Measurements from ENCODE around the gene LPXN.
"Not testable (repeated sequence)": the region's sequence is repeated elsewhere in the genome, so short reads cannot be mapped to it uniquely, and the experiment has no call there.

LPXN gene

GRCh38 chr11:58572906-58573305 lies 2.8 kb downstream of the LPXN start:
- not testable (repeated sequence) for H3K27me3 Mint-ChIP-seq, ATAC-seq, H3K9me3 Mint-ChIP-seq
- Mint-ChIP-seq H3K4me3 (peak overlapping the region; percentile 90), H3K27ac (peak overlapping the region; percentile 100), H3K4me1 (peaks cover 77% of the 10 kb centered on the region), H3K36me3 (ENCODE audit: low read depth) (peaks cover 58% of the 10 kb centered on the region)
- DNase-seq, result peak; percentile 22

DNA sequence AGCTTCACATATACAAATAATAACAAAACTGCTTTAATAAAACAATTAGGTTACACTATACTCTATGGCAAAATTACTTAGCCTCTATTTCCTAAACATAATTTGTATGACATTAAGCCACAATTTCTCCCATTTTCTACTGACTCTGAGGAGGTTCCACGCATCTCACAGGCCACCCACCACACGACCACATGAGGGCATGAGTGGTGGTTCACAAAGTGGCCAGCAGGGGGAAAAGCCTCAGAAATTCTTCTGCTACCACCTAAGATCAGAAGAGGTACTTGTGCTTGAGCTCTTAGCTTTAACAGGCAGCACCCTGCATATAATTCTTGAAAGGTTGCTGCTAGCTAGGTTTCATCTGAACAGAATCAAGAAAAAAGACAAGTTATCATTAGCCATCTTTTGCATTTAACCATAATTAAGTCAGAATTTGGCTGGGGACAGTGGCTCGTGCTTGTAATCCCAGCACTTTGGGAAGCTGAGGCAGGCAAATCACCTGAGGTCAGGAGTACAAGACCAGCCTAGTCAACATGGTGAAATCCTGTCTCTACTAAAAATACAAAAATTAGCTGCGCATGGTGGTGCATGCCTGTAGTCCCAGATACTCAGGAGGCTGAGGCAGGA lies 7.7 kb downstream of the LPXN start:
- H3K36me3 Mint-ChIP-seq (ENCODE audit: low read depth), result peaks cover 60% of the 10 kb centered on the region
- H3K4me1 Mint-ChIP-seq, result peaks cover 74% of the 10 kb centered on the region
- H3K4me3 Mint-ChIP-seq, result peak overlapping the region; percentile 63
- no peaks in the 10 kb centered on the region for H3K27me3 Mint-ChIP-seq
- peak overlapping the region; percentile 75 for H3K27ac Mint-ChIP-seq
- DNase-seq, result peak; percentile 78
- peak; percentile 95 for ATAC-seq
- no peaks in the 10 kb centered on the region for H3K9me3 Mint-ChIP-seq

DNA sequence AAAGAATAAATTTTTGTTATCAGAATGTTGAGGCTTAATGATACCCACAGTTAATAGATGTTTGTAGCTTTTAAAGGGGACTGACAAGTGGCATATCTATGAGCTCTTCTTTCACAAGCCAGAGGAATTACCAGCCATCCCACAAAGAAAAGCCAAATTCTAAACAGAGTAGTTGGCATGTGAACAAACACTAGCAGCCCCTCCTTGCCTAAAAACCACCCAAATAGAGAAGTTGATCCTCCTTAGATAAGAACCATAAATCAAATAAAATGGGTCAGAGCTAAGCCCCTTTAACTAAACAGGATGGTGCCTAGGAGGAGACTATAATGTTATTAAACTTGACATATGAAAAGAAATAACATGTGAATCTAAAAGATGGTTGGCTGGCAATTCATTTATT lies 11.4 kb downstream of the LPXN start:
- no peak for DNase-seq
- peaks cover 73% of the 10 kb centered on the region for H3K4me1 Mint-ChIP-seq
- no peaks in the 10 kb centered on the region for H3K27me3 Mint-ChIP-seq
- no peak overlapping the region for H3K4me3 Mint-ChIP-seq
- no peak for ATAC-seq
- H3K36me3 Mint-ChIP-seq (ENCODE audit: low read depth), result peaks cover 57% of the 10 kb centered on the region
- no peaks in the 10 kb centered on the region for H3K9me3 Mint-ChIP-seq
- peak overlapping the region; percentile 39 for H3K27ac Mint-ChIP-seq

DNA sequence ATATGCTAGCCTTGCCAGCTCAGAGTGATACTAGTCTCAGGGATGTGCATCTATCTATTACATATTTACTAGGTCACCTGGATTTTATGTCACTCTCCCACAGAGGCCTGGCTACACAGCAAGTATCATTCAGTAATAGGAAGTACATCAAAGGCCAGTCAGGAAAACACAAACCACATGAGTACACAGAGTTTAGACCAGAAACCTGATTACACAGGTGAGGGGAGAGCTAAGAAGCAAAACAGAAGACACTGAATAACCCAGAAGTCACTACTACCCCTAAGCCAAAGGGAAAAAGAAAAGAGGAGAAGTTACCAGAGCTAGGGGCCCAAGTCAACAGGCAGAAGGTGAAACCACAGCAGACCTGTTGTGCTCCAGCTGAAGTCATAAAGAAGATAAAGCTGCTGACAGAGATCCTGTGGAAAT lies 13.3 kb downstream of the LPXN start:
- Mint-ChIP-seq H3K4me3 (no peak overlapping the region), H3K4me1 (peaks cover 62% of the 10 kb centered on the region), H3K9me3 (no peaks in the 10 kb centered on the region), H3K36me3 (ENCODE audit: low read depth) (peaks cover 49% of the 10 kb centered on the region), H3K27me3 (no peaks in the 10 kb centered on the region), H3K27ac (peak overlapping the region; percentile 78)
- ATAC-seq (peak; percentile 40), DNase-seq (no peak)

GRCh38 chr11:58561394-58562098 lies 14.1 kb downstream of the LPXN start:
- Mint-ChIP-seq H3K27ac (no peak overlapping the region), H3K4me3 (no peak overlapping the region), H3K36me3 (ENCODE audit: low read depth) (peaks cover 53% of the 10 kb centered on the region), H3K4me1 (peaks cover 67% of the 10 kb centered on the region), H3K27me3 (no peaks in the 10 kb centered on the region), H3K9me3 (no peaks in the 10 kb centered on the region)
- DNase-seq (no peak), ATAC-seq (no peak)

GRCh38 chr11:58560842-58561241 lies 14.8 kb downstream of the LPXN start:
- H3K27me3 Mint-ChIP-seq, result no peaks in the 10 kb centered on the region
- H3K4me1 Mint-ChIP-seq, result peaks cover 64% of the 10 kb centered on the region
- no peaks in the 10 kb centered on the region for H3K9me3 Mint-ChIP-seq
- H3K36me3 Mint-ChIP-seq (ENCODE audit: low read depth), result peaks cover 54% of the 10 kb centered on the region
- no peak overlapping the region for H3K4me3 Mint-ChIP-seq
- no peak overlapping the region for H3K27ac Mint-ChIP-seq
- no peak for ATAC-seq
- no peak for DNase-seq

- H3K36me3 Mint-ChIP-seq (ENCODE audit: low read depth), result peaks cover 91% of the 10 kb centered on the region
- no peak overlapping the region for H3K27ac Mint-ChIP-seq
- no peaks in the 10 kb centered on the region for H3K27me3 Mint-ChIP-seq
- H3K9me3 Mint-ChIP-seq, result no peaks in the 10 kb centered on the region
- ATAC-seq (no peak), DNase-seq (no peak)
- peaks cover 10% of the 10 kb centered on the region for H3K4me1 Mint-ChIP-seq
- H3K4me3 Mint-ChIP-seq, result no peak overlapping the region
These were observed 26.0 kb downstream of the LPXN start for GRCh38 chr11:58549644-58550043.

DNA sequence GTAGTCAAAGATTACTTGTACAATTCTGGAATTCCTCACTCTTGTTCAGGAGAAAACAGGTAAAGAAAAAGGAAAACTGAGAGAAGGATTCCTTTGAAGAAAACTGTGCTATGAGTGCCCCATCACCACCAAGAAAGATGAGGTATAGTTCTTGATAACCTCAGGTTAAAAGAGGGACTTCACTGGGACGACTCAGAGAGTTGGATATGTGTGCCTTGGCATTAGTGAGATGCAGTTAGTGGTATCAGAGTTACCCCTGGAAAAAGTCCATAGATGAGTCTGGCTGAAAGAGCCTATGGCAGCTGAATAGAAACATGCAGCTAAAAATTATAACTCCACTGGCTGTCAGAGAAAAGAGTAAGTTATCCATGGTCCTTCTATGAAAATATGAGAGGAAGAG lies 28.8 kb downstream of the LPXN start:
- Mint-ChIP-seq H3K4me1 (peaks cover 19% of the 10 kb centered on the region), H3K36me3 (ENCODE audit: low read depth) (peaks cover 85% of the 10 kb centered on the region), H3K27me3 (no peaks in the 10 kb centered on the region), H3K4me3 (no peak overlapping the region), H3K27ac (no peak overlapping the region), H3K9me3 (peaks cover 3% of the 10 kb centered on the region)
- DNase-seq, result no peak
- no peak for ATAC-seq

- Mint-ChIP-seq H3K9me3 (peaks cover 8% of the 10 kb centered on the region), H3K27me3 (no peaks in the 10 kb centered on the region), H3K36me3 (ENCODE audit: low read depth) (peaks cover 86% of the 10 kb centered on the region), H3K4me3 (no peak overlapping the region), H3K27ac (no peak overlapping the region), H3K4me1 (peaks cover 49% of the 10 kb centered on the region)
- no peak for DNase-seq
- ATAC-seq, result no peak
These were observed 43.8 kb downstream of the LPXN start for GRCh38 chr11:58531865-58532341.

DNA sequence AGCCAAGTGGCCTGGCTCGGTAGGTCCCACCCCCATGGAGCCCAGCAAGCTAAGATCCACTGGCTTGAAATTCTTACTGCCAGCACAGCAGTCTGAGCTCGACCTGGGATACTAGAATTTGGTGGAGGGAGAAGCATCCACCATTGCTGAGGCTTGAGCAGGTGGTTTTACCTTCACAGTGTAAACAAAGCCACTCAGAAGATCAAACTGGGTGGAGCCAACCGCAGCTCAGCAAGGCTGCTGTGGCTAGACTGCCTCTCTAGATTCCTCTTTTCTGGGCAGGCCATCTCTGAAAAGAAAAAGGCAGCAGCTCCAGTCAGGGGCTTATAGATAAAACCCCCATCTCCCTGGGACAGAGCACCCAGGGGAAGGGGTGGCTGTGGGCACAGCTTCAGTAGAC lies 45.4 kb downstream of the LPXN start:
- ATAC-seq (no peak), DNase-seq (no peak)
- no peak overlapping the region for H3K4me3 Mint-ChIP-seq
- H3K4me1 Mint-ChIP-seq, result peaks cover 55% of the 10 kb centered on the region
- H3K36me3 Mint-ChIP-seq (ENCODE audit: low read depth), result peaks cover 81% of the 10 kb centered on the region
- H3K9me3 Mint-ChIP-seq, result peaks cover 3% of the 10 kb centered on the region
- H3K27me3 Mint-ChIP-seq, result no peaks in the 10 kb centered on the region
- no peak overlapping the region for H3K27ac Mint-ChIP-seq

DNA sequence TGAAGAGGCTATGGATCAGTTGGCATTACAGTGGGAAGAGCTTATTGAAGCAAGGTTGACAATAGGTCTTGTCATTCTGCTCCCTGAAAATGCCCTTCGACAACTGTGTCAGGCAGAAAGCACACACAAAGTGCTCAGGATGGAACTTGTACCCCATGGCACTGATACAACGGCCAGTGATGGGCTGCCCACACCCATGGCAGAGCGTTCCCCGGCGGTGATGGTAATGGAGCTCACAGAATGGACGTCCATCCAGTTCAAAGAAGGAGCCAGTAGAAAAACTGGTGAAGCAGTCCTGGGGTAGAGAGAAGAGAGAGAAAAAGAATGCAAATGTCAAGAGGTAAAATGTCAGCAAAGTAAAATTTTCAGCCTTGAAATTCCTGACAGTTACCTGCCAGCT lies 48.2 kb downstream of the LPXN start:
- no peak for ATAC-seq
- no peak overlapping the region for H3K4me3 Mint-ChIP-seq
- H3K36me3 Mint-ChIP-seq (ENCODE audit: low read depth), result peaks cover 58% of the 10 kb centered on the region
- no peak for DNase-seq
- H3K27ac Mint-ChIP-seq, result peak overlapping the region; percentile 92
- H3K27me3 Mint-ChIP-seq, result no peaks in the 10 kb centered on the region
- H3K9me3 Mint-ChIP-seq, result no peaks in the 10 kb centered on the region
- H3K4me1 Mint-ChIP-seq, result peaks cover 66% of the 10 kb centered on the region

DNA sequence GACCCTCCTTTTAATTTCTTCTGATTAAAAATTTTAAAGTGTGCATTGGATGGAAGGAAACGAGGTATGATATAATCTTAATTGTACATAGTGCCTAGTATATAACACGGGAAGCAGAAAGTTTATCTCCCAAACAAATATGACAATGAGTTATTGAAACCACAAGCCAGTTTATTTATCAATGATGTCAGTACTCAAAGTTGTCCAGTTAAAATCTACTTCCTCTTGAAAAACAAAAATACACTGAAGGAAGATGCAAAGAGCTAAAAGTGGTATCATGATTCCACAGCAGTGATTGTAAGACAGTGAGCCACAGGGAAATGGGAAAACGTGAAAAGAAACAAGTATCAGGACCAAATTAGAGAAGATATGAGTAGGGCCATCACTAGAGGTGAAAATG lies 48.9 kb downstream of the LPXN start:
- ATAC-seq, result no peak
- Mint-ChIP-seq H3K9me3 (no peaks in the 10 kb centered on the region), H3K36me3 (ENCODE audit: low read depth) (peaks cover 59% of the 10 kb centered on the region), H3K4me3 (no peak overlapping the region), H3K27me3 (no peaks in the 10 kb centered on the region), H3K27ac (peak overlapping the region; percentile 92), H3K4me1 (peaks cover 73% of the 10 kb centered on the region)
- no peak for DNase-seq

- H3K36me3 Mint-ChIP-seq (ENCODE audit: low read depth), result peaks cover 49% of the 10 kb centered on the region
- no peaks in the 10 kb centered on the region for H3K9me3 Mint-ChIP-seq
- peak overlapping the region; percentile 72 for H3K4me3 Mint-ChIP-seq
- H3K27me3 Mint-ChIP-seq, result no peaks in the 10 kb centered on the region
- DNase-seq (no peak), ATAC-seq (peak; percentile 81)
- peaks cover 66% of the 10 kb centered on the region for H3K4me1 Mint-ChIP-seq
- peak overlapping the region; percentile 92 for H3K27ac Mint-ChIP-seq
These were observed 50.5 kb downstream of the LPXN start for GRCh38 chr11:58525037-58525614.

- ATAC-seq, result peak; percentile 68
- peaks cover 42% of the 10 kb centered on the region for H3K36me3 Mint-ChIP-seq (ENCODE audit: low read depth)
- H3K9me3 Mint-ChIP-seq, result no peaks in the 10 kb centered on the region
- peak; percentile 45 for DNase-seq
- no peaks in the 10 kb centered on the region for H3K27me3 Mint-ChIP-seq
- peaks cover 63% of the 10 kb centered on the region for H3K4me1 Mint-ChIP-seq
- peak overlapping the region; percentile 72 for H3K4me3 Mint-ChIP-seq
- H3K27ac Mint-ChIP-seq, result peak overlapping the region; percentile 92
These were observed 51.2 kb downstream of the LPXN start for GRCh38 chr11:58524232-58525036.
